K562 (cell line): ENCODE data around the gene VPS13D. TPM values are rescaled to one million over a fixed set of nuclear protein-coding genes. Genes with fewer than 3 reads are reported as not detected.

Source experiments
- ARID1B ChIP-seq: fragments of 450-650 bp; IDR thresholded peaks from 2 replicates; pipeline ENCODE4 v1.6.1; 2016; ENCODE audit warnings: antibody characterized with exemption, mild to moderate bottlenecking, inconsistent platforms
- BCOR ChIP-seq: fragments of 450-650 bp; IDR thresholded peaks from 2 replicates; pipeline ENCODE4 v1.6.1; 2016
- CC2D1A ChIP-seq: fragments of 450-650 bp; IDR thresholded peaks from 2 replicates; pipeline ENCODE4 v1.6.1; 2017; ENCODE audit warnings: mild to moderate bottlenecking
- DIDO1 ChIP-seq: fragments of 450-650 bp; IDR thresholded peaks from 2 replicates; pipeline ENCODE4 v1.6.1; 2016; ENCODE audit warnings: low read depth, missing biosample characterization, missing genetic modification characterization
- E2F8 ChIP-seq: fragments of 450-650 bp; IDR thresholded peaks from 2 replicates; pipeline ENCODE4 v1.7.1; 2018; ENCODE audit warnings: mild to moderate bottlenecking, low read depth; ENCODE audit not compliant: partially characterized antibody
- NBN ChIP-seq: fragments of 450-650 bp; IDR thresholded peaks from 2 replicates; pipeline ENCODE4 v1.6.1; 2016; ENCODE audit warnings: low read depth, mild to moderate bottlenecking
- PHTF2 ChIP-seq: fragments of 250-450 bp; sonication (Bioruptor Pico); IDR thresholded peaks from 2 replicates; pipeline ENCODE4 v1.5.0; 2021; ENCODE audit warnings: mild to moderate bottlenecking
- TRIM24 ChIP-seq, 2 experiments: fragments of 450-650 bp; IDR thresholded peaks; 2 replicates each; pipeline ENCODE4 v1.6.1; 2016
- TSC22D4 ChIP-seq: fragments of 450-650 bp; IDR thresholded peaks from 2 replicates; pipeline ENCODE4 v1.6.1; 2016; ENCODE audit warnings: missing genetic modification characterization, missing biosample characterization, control low read depth
- ZNF12 ChIP-seq: sonication (generic); formaldehyde crosslinking; IDR thresholded peaks from 2 replicates; pipeline ENCODE4 v1.4.0; 2020; ENCODE audit warnings: mild to moderate bottlenecking, missing genetic modification reagents
- ZNF175 ChIP-seq: fragments of 200-800 bp; sonication (Bioruptor generic); IDR thresholded peaks from 2 replicates; pipeline ENCODE4 v1.6.1; 2016; ENCODE audit warnings: low read depth, mild to moderate bottlenecking, missing genetic modification characterization, missing compliant biosample characterization
- ZNF277 ChIP-seq: fragments of 250-450 bp; sonication (Bioruptor Pico); IDR thresholded peaks from 2 replicates; pipeline ENCODE4 v1.8.0; 2022; ENCODE audit warnings: inconsistent platforms, mild to moderate bottlenecking, moderate library complexity, borderline replicate concordance
- polyA plus RNA-seq, 8 experiments: library from polyadenylated mRNA; depleted of rRNA in 4 of 8; stranded (reverse) in 5 of 8; unstranded in 3 of 8; fragments of >200 nt; fragmentation: Nextera tagmentation in 2 of 8; fragmentation: Illumina TruSeq in 1 of 8; extraction: Ambion mirVana in 2 of 8; extraction: Trizol in 1 of 8; gene quantifications; 2 replicates each; pipeline versions ENCODE4 v1.2.1 to v1.2.3, GENCODE V29; 2011 to 2014; ENCODE audit warnings: inconsistent platforms in 1 of 8, missing spikeins in 1 of 8
- total RNA-seq, 7 experiments: library from RNA; depleted of rRNA in 6 of 7; stranded (reverse); fragments of >200 nt in 6 of 7; fragmentation: Illumina TruSeq in 2 of 7; extraction: Trizol in 2 of 7; gene quantifications; 2 replicates each; pipeline versions ENCODE4 v1.2.1 to v1.2.3, GENCODE V29; 2011 to 2021; ENCODE audit warnings: low replicate concordance in 1 of 7
- TF ChIP-seq, protein P1 (sequence below): fragments of 200-600 bp; sonication (generic); IDR thresholded peaks from one replicate; pipeline ENCODE4 v1.6.1; 2012; ENCODE audit warnings: mild to moderate bottlenecking, low read depth, low read length, inconsistent platforms

Gene VPS13D
- total and polyA plus RNA-seq, 9 of the 15 experiments (the other 6 are each of a cell fraction or from before 2014, with no cell fraction given) = 6.1 to 51.5 (median 38.5) TPM

DNA sequence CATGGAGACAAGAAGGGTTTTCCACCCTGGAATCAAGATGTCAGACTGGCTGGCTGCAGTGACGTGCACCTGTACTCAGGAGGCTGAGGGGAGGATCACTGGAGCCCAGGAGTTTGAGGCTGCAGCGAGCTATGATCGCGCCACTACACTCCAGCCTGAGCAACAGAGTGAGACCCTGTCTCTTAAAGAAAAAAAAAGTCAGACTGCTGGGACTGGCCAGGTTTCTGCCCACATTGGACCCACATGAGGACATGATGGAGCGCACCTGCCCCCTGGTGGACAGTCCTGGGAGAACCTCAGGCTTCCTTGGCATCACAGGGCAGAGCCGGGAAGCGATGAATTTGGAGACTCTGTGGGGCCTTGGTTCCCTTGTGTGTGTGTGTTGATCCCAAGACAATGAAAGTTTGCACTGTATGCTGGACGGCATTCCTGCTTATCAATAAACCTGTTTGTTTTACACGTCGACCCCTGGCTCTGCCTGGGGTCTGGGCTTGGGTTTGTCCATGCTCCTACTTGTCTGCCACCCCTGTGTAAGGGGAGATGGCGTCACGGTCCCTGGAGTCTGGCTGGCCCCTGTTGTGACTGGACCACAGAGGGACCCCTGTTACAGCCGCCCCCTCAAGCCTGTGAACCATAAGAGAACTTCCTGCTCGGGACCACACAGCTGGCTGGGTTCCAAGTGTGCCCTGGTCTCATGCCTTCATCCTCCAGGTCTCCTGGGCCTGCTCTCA is 20.9 kb upstream of the VPS13D start (continued):
- TF ChIP-seq, protein P1, sequence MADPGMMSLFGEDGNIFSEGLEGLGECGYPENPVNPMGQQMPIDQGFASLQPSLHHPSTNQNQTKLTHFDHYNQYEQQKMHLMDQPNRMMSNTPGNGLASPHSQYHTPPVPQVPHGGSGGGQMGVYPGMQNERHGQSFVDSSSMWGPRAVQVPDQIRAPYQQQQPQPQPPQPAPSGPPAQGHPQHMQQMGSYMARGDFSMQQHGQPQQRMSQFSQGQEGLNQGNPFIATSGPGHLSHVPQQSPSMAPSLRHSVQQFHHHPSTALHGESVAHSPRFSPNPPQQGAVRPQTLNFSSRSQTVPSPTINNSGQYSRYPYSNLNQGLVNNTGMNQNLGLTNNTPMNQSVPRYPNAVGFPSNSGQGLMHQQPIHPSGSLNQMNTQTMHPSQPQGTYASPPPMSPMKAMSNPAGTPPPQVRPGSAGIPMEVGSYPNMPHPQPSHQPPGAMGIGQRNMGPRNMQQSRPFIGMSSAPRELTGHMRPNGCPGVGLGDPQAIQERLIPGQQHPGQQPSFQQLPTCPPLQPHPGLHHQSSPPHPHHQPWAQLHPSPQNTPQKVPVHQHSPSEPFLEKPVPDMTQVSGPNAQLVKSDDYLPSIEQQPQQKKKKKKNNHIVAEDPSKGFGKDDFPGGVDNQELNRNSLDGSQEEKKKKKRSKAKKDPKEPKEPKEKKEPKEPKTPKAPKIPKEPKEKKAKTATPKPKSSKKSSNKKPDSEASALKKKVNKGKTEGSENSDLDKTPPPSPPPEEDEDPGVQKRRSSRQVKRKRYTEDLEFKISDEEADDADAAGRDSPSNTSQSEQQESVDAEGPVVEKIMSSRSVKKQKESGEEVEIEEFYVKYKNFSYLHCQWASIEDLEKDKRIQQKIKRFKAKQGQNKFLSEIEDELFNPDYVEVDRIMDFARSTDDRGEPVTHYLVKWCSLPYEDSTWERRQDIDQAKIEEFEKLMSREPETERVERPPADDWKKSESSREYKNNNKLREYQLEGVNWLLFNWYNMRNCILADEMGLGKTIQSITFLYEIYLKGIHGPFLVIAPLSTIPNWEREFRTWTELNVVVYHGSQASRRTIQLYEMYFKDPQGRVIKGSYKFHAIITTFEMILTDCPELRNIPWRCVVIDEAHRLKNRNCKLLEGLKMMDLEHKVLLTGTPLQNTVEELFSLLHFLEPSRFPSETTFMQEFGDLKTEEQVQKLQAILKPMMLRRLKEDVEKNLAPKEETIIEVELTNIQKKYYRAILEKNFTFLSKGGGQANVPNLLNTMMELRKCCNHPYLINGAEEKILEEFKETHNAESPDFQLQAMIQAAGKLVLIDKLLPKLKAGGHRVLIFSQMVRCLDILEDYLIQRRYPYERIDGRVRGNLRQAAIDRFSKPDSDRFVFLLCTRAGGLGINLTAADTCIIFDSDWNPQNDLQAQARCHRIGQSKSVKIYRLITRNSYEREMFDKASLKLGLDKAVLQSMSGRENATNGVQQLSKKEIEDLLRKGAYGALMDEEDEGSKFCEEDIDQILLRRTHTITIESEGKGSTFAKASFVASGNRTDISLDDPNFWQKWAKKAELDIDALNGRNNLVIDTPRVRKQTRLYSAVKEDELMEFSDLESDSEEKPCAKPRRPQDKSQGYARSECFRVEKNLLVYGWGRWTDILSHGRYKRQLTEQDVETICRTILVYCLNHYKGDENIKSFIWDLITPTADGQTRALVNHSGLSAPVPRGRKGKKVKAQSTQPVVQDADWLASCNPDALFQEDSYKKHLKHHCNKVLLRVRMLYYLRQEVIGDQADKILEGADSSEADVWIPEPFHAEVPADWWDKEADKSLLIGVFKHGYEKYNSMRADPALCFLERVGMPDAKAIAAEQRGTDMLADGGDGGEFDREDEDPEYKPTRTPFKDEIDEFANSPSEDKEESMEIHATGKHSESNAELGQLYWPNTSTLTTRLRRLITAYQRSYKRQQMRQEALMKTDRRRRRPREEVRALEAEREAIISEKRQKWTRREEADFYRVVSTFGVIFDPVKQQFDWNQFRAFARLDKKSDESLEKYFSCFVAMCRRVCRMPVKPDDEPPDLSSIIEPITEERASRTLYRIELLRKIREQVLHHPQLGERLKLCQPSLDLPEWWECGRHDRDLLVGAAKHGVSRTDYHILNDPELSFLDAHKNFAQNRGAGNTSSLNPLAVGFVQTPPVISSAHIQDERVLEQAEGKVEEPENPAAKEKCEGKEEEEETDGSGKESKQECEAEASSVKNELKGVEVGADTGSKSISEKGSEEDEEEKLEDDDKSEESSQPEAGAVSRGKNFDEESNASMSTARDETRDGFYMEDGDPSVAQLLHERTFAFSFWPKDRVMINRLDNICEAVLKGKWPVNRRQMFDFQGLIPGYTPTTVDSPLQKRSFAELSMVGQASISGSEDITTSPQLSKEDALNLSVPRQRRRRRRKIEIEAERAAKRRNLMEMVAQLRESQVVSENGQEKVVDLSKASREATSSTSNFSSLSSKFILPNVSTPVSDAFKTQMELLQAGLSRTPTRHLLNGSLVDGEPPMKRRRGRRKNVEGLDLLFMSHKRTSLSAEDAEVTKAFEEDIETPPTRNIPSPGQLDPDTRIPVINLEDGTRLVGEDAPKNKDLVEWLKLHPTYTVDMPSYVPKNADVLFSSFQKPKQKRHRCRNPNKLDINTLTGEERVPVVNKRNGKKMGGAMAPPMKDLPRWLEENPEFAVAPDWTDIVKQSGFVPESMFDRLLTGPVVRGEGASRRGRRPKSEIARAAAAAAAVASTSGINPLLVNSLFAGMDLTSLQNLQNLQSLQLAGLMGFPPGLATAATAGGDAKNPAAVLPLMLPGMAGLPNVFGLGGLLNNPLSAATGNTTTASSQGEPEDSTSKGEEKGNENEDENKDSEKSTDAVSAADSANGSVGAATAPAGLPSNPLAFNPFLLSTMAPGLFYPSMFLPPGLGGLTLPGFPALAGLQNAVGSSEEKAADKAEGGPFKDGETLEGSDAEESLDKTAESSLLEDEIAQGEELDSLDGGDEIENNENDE = no peak
- TF ChIP-seq BCOR (no peak), TSC22D4 (tag) (no peak), PHTF2 (CRISPR knock-in tag) (no peak), CC2D1A (peak; percentile 94), ZNF12 (0 out of 2 replicates have a peak, but pooled peaks have one; percentile 24), ZNF175 (CRISPR knock-in tag) (no peak), DIDO1 (tag) (no peak), E2F8 (peak; percentile 57), TRIM24 (IDR thresholded peaks at IDR 0.05) (0 out of 4 replicates have a peak, but pooled peaks have one; percentile 10 to 15), ZNF277 (CRISPR knock-in tag) (no peak), ARID1B (peak; percentile 29; the same call in 1 of the 2 replicates), NBN (no peak)
